GM20000 (cell line): ENCODE results near the gene RBM27.

ENCODE experiments used
- DNase-seq: peaks from one replicate; pipeline ENCODE4 v3.0.0; 2012; ENCODE audit warnings: low spot score
- CTCF ChIP-seq: IDR thresholded peaks from 2 replicates; pipeline ENCODE4 v1.5.1; 2012; ENCODE audit warnings: mild to moderate bottlenecking, control low read depth; ENCODE audit errors: extremely low read depth, missing control alignments

Gene RBM27

GRCh38 chr5:146248561-146248960 is 45.2 kb downstream of the RBM27 start:
- no peak for TF ChIP-seq CTCF
- no peak for DNase-seq

DNA sequence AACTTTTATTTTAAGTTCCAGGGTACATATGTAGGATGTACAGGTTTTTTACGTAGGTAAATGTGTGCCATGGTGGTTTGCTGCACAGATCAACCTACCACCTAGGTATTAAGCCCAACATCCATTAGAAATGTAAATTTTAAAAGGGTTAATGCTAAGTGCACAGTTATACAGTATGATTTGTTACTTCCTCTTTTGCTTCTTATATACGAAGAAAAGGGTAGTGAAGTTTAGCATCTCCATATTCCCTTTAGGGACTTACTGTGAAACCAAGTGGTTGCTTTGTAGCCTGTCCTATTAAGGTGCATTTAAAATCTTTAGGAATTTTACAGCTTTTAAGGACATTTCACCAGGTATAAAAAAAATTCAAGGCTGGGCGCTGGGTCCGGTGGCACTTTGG is 46.4 kb downstream of the RBM27 start:
- DNase-seq = no peak
- TF ChIP-seq CTCF = no peak
